ENCODE results near the gene SLAMF1. TPM values are rescaled to one million over a fixed set of nuclear protein-coding genes. Genes with fewer than 3 reads are reported as not detected.

SLAMF1 gene
- total RNA-seq, 1 experiment from 2014 or later = 0.30 TPM

DNA sequence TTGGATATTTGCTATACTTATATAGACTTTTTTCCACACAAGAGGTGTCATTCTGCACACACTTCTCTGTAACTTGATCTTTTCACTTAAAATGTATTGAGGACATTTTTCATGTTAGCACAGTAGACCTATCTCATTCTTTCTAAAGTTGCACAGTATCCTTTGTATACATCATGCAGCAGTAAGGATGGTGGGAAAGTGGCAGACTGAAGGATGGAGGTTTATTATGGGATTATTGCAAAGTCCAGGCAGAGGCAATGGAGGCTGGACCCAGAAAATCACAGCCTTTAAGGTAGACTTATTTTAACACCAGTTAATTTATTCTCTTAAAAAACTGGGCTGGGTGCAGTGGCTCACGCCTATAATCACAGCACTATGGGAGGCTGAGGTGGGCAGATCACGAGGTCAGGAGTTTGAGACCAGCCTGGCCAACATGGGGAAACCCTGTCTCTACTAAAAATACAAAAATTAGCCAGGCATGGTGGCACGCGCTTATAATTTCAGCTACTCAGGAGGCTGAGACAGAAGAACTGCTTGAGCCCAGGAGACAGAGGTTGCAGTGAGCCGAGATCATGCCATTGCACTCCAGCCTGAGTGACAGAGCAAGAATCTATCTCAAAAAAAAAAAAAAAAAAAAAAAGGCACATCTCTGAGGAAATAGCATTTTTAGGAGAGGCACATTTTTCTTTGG is 25.8 kb downstream of the SLAMF1 start:
- Histone ChIP-seq H3K9me3 (ENCODE audit: low read length) (peaks cover 5% of the 10 kb centered on the region; the same call in 1 of the 2 replicates), H3K27me3 (ENCODE audit: low read length) (no peaks in the 10 kb centered on the region), H3K9me2 (replicated peaks; ENCODE audit: insufficient read depth, low read length) (no peaks in the 10 kb centered on the region), H2AFZ (ENCODE audit: low read length) (no peak overlapping the region), H3K36me3 (ENCODE audit: insufficient read depth, low read length) (no peaks in the 10 kb centered on the region; the same call in 1 of the 2 replicates), H3K4me2 (ENCODE audit: low read depth, low read length, poor library complexity, severe bottlenecking) (no peak overlapping the region), H3K4me1 (ENCODE audit: low read length) (peaks cover 60% of the 10 kb centered on the region), H3K9ac (ENCODE audit: low read length) (no peak overlapping the region), H4K20me1 (ENCODE audit: insufficient read depth, low read depth, low read length) (no peaks in the 10 kb centered on the region), H3K27ac (ENCODE audit: low read length) (peak overlapping the region; percentile 45; the same call in 1 of the 2 replicates), H3K4me3 (ENCODE audit: low read length) (no peak overlapping the region), H3K79me2 (ENCODE audit: low read length) (no peaks in the 10 kb centered on the region)
- DNase-seq = no peak

DNA sequence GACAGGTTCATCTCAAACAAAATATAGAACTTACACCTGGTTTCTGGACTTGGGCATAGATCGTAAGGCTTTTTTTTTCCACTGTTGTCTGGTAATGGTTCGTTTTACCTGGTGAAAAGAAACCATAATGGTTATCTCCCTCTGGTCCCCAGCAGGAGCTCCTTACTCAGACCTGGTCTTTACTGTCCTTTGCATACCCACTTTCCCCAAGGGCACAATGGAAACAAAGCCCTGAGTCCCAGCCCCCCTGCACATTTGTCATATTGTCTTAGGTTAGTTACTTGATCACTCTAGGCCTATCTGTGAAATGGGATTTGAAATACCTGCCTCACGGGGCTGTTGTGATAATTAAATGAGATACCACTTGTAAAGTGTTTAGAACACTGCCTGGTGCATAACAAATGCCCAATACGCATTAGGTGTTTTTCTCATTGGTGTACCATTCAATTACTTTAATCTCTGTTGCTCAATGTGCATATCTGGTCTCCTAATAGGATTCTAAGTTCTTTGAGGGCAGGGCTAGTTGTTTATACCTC is 27.0 kb downstream of the SLAMF1 start:
- Histone ChIP-seq H3K9me3 (ENCODE audit: low read length) (peaks cover 5% of the 10 kb centered on the region; the same call in 1 of the 2 replicates), H2AFZ (ENCODE audit: low read length) (no peak overlapping the region), H3K9ac (ENCODE audit: low read length) (no peak overlapping the region), H3K4me3 (ENCODE audit: low read length) (no peak overlapping the region), H3K79me2 (ENCODE audit: low read length) (no peaks in the 10 kb centered on the region), H3K27ac (ENCODE audit: low read length) (no peak overlapping the region), H3K4me2 (ENCODE audit: low read depth, low read length, poor library complexity, severe bottlenecking) (no peak overlapping the region), H3K36me3 (ENCODE audit: insufficient read depth, low read length) (no peaks in the 10 kb centered on the region; the same call in 1 of the 2 replicates), H4K20me1 (ENCODE audit: insufficient read depth, low read depth, low read length) (no peaks in the 10 kb centered on the region), H3K4me1 (ENCODE audit: low read length) (peaks cover 47% of the 10 kb centered on the region), H3K9me2 (replicated peaks; ENCODE audit: insufficient read depth, low read length) (no peaks in the 10 kb centered on the region), H3K27me3 (ENCODE audit: low read length) (no peaks in the 10 kb centered on the region)
- no peak for DNase-seq

DNA sequence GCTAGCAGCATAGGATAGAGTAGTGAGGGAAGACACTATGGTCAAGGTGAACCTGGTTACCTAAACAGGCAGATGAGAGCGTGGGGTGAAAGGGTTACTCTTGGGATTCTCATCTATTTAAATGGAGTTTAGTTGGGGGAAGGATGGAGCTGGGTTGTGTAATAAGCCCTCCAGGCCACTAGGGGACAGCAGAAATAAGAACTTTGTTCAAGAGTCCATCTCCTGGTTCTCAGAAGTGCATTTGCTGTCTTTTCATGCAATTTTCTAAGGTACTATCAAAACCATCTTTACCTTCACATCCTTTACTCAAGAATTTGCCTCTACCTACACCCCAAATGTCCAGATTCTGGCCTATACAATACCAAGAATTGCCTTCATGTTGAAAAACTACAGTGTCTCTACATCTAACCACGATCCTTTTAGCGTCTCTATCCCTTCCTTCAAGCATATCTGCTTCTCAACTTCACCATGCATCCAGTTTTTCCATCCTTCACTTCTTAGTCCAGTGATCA is 28.0 kb downstream of the SLAMF1 start:
- no peaks in the 10 kb centered on the region for H3K79me2 ChIP-seq (ENCODE audit: low read length)
- H3K9me3 ChIP-seq (ENCODE audit: low read length) = peaks cover 5% of the 10 kb centered on the region; the same call in 1 of the 2 replicates
- H3K27ac ChIP-seq (ENCODE audit: low read length) = no peak overlapping the region
- no peak overlapping the region for H3K4me3 ChIP-seq (ENCODE audit: low read length)
- H3K27me3 ChIP-seq (ENCODE audit: low read length) = no peaks in the 10 kb centered on the region
- peaks cover 38% of the 10 kb centered on the region for H3K4me1 ChIP-seq (ENCODE audit: low read length)
- H3K9me2 ChIP-seq (replicated peaks; ENCODE audit: insufficient read depth, low read length) = no peaks in the 10 kb centered on the region
- H4K20me1 ChIP-seq (ENCODE audit: insufficient read depth, low read depth, low read length) = no peaks in the 10 kb centered on the region
- H3K4me2 ChIP-seq (ENCODE audit: low read depth, low read length, poor library complexity, severe bottlenecking) = no peak overlapping the region
- 0 out of 2 replicates have a peak overlapping the region, but pooled peaks have one; percentile 44 for H2AFZ ChIP-seq (ENCODE audit: low read length)
- no peaks in the 10 kb centered on the region; the same call in 1 of the 2 replicates for H3K36me3 ChIP-seq (ENCODE audit: insufficient read depth, low read length)
- DNase-seq = peak; percentile 82
- no peak overlapping the region for H3K9ac ChIP-seq (ENCODE audit: low read length)

- Histone ChIP-seq H3K27ac (ENCODE audit: low read length) (no peak overlapping the region), H3K27me3 (ENCODE audit: low read length) (no peaks in the 10 kb centered on the region), H3K9ac (ENCODE audit: low read length) (no peak overlapping the region), H3K4me3 (ENCODE audit: low read length) (no peak overlapping the region), H3K4me1 (ENCODE audit: low read length) (peaks cover 33% of the 10 kb centered on the region), H3K9me3 (ENCODE audit: low read length) (peaks cover 5% of the 10 kb centered on the region; the same call in 1 of the 2 replicates), H3K36me3 (ENCODE audit: insufficient read depth, low read length) (no peaks in the 10 kb centered on the region; the same call in 1 of the 2 replicates), H2AFZ (ENCODE audit: low read length) (no peak overlapping the region), H3K9me2 (replicated peaks; ENCODE audit: insufficient read depth, low read length) (no peaks in the 10 kb centered on the region), H4K20me1 (ENCODE audit: insufficient read depth, low read depth, low read length) (no peaks in the 10 kb centered on the region), H3K79me2 (ENCODE audit: low read length) (no peaks in the 10 kb centered on the region), H3K4me2 (ENCODE audit: low read depth, low read length, poor library complexity, severe bottlenecking) (no peak overlapping the region)
- DNase-seq = no peak
These were observed 28.5 kb downstream of the SLAMF1 start for GRCh38 chr1:160618327-160618726.

DNA sequence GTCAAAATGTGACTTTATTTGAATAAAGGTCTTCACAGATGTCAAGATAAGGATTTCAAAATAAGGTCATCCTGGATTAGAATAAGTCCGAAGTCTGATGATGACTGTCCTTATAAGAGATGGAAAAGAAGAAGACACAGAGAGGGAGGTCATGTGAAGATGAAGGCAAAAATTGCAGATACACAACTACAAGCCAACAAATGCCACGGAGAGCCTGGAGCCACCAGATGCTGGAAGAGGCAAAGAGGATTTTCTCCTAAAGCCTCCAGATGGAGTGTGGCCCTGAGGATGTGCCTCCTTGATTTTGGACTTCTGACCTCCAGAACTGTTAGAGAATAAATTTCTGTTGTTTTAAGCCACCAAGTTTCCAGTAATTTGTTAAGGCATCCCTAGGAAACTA is 31.2 kb downstream of the SLAMF1 start:
- no peak overlapping the region for H3K4me3 ChIP-seq (ENCODE audit: low read length)
- H2AFZ ChIP-seq (ENCODE audit: low read length) = 0 out of 2 replicates have a peak overlapping the region, but pooled peaks have one; percentile 41
- H3K9me2 ChIP-seq (replicated peaks; ENCODE audit: insufficient read depth, low read length) = no peaks in the 10 kb centered on the region
- H3K9ac ChIP-seq (ENCODE audit: low read length) = no peak overlapping the region
- H3K4me2 ChIP-seq (ENCODE audit: low read depth, low read length, poor library complexity, severe bottlenecking) = no peak overlapping the region
- H3K36me3 ChIP-seq (ENCODE audit: insufficient read depth, low read length) = no peaks in the 10 kb centered on the region; the same call in 1 of the 2 replicates
- no peaks in the 10 kb centered on the region for H3K79me2 ChIP-seq (ENCODE audit: low read length)
- no peaks in the 10 kb centered on the region for H4K20me1 ChIP-seq (ENCODE audit: insufficient read depth, low read depth, low read length)
- H3K4me1 ChIP-seq (ENCODE audit: low read length) = peaks cover 11% of the 10 kb centered on the region
- no peak overlapping the region for H3K27ac ChIP-seq (ENCODE audit: low read length)
- H3K9me3 ChIP-seq (ENCODE audit: low read length) = peaks cover 5% of the 10 kb centered on the region; the same call in 1 of the 2 replicates
- H3K27me3 ChIP-seq (ENCODE audit: low read length) = no peaks in the 10 kb centered on the region
- DNase-seq = no peak

DNA sequence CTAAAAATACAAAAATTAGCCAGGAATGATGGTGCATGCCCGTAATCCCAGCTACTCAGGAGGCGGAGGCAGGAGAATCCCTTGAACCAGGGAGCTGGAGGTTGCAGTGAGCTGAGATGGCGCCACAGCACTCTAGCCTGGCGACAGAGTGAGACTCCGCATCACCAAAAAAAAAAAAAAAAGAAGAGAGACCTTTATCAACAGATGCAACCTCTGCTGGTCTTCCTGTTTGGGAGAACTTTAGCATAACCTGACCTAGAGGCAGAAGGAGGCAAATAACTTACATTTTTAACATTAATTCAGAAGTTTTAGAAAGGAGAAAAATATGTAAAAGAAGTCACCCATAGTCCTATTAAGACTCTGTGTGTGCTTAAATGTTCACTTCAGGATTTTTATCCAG is 32.4 kb downstream of the SLAMF1 start:
- Histone ChIP-seq H3K36me3 (ENCODE audit: insufficient read depth, low read length) (no peaks in the 10 kb centered on the region; the same call in 1 of the 2 replicates), H3K4me3 (ENCODE audit: low read length) (no peak overlapping the region), H3K4me2 (ENCODE audit: low read depth, low read length, poor library complexity, severe bottlenecking) (no peak overlapping the region), H3K9me2 (replicated peaks; ENCODE audit: insufficient read depth, low read length) (no peaks in the 10 kb centered on the region), H3K9me3 (ENCODE audit: low read length) (peaks cover 5% of the 10 kb centered on the region; the same call in 1 of the 2 replicates), H3K27me3 (ENCODE audit: low read length) (no peaks in the 10 kb centered on the region), H3K79me2 (ENCODE audit: low read length) (no peaks in the 10 kb centered on the region), H3K9ac (ENCODE audit: low read length) (no peak overlapping the region), H2AFZ (ENCODE audit: low read length) (no peak overlapping the region), H4K20me1 (ENCODE audit: insufficient read depth, low read depth, low read length) (no peaks in the 10 kb centered on the region), H3K4me1 (ENCODE audit: low read length) (no peaks in the 10 kb centered on the region), H3K27ac (ENCODE audit: low read length) (no peak overlapping the region)
- no peak for DNase-seq

GRCh38 chr1:160612613-160613218 is 34.1 kb downstream of the SLAMF1 start:
- Histone ChIP-seq H3K79me2 (ENCODE audit: low read length) (no peaks in the 10 kb centered on the region), H3K4me3 (ENCODE audit: low read length) (no peak overlapping the region), H3K27me3 (ENCODE audit: low read length) (no peaks in the 10 kb centered on the region), H4K20me1 (ENCODE audit: insufficient read depth, low read depth, low read length) (no peaks in the 10 kb centered on the region), H3K9ac (ENCODE audit: low read length) (no peak overlapping the region), H3K4me2 (ENCODE audit: low read depth, low read length, poor library complexity, severe bottlenecking) (no peak overlapping the region), H3K27ac (ENCODE audit: low read length) (no peak overlapping the region), H3K9me3 (ENCODE audit: low read length) (no peaks in the 10 kb centered on the region), H2AFZ (ENCODE audit: low read length) (no peak overlapping the region), H3K36me3 (ENCODE audit: insufficient read depth, low read length) (no peaks in the 10 kb centered on the region), H3K4me1 (ENCODE audit: low read length) (no peaks in the 10 kb centered on the region), H3K9me2 (replicated peaks; ENCODE audit: insufficient read depth, low read length) (no peaks in the 10 kb centered on the region)
- DNase-seq = no peak
